SK-N-SH (cell line): ENCODE data around the gene C14orf93. TPM values are rescaled to one million over a fixed set of nuclear protein-coding genes. Genes with fewer than 3 reads are reported as not detected.

Source experiments
- CTCF ChIA-PET: fragments of 300-600, 350-600 bp; formaldehyde crosslinking; extraction: SDS; loops from one replicate; lab custom pipeline; 2021; lab: Yijun Ruan, JAX
- POLR2A ChIA-PET: fragments of 350-600 bp; sonication (Branson Sonifier 250); formaldehyde crosslinking; extraction: SDS; loops from one replicate; lab custom pipeline; 2020; ENCODE audit warnings: antibody characterized with exemption, inconsistent platforms; lab: Yijun Ruan, JAX
- DNase-seq: peaks from one replicate; pipeline ENCODE4 v3.0.0; 2012
- H2AFZ ChIP-seq: fragments of 200-600 bp; sonication (generic); 2 replicates; pipeline ENCODE4 v1.8.1; 2016; ENCODE audit warnings: antibody characterized with exemption, mild to moderate bottlenecking, low read depth
- H3F3A ChIP-seq: fragments of 200-600 bp; sonication (generic); replicated peaks from 2 replicates; pipeline ENCODE3; 2016; ENCODE audit warnings: antibody characterized with exemption, mild to moderate bottlenecking; ENCODE audit not compliant: insufficient read depth
- H3K27ac ChIP-seq, 2 experiments: fragments of 200-500 bp in 1 of 2; fragments of 200-600 bp in 1 of 2; sonication (Bioruptor generic) in 1 of 2; sonication (generic), shearing (Covaris generic) in 1 of 2; 2 replicates each; pipeline versions ENCODE4 v1.5.1 to v1.6.1; 2014 to 2016; ENCODE audit warnings: low read depth in 2 of 2, inconsistent platforms in 1 of 2, low read length in 1 of 2, mild to moderate bottlenecking in 1 of 2, mixed read lengths in 1 of 2
- H3K27me3 ChIP-seq: fragments of 200-600 bp; sonication (generic), shearing (Covaris generic); 2 replicates; pipeline ENCODE4 v1.6.1; 2016; ENCODE audit warnings: mixed run types; ENCODE audit not compliant: insufficient read depth
- H3K36me3 ChIP-seq, 2 experiments: fragments of 200-500 bp in 1 of 2; fragments of 200-600 bp in 1 of 2; sonication (Bioruptor generic) in 1 of 2; sonication (generic) in 1 of 2; replicated peaks in 1 of 2; 2 replicates each; pipeline versions ENCODE3 to v1.5.1; 2014 to 2016; ENCODE audit warnings: low read length in 1 of 2, mild to moderate bottlenecking in 1 of 2; ENCODE audit not compliant: insufficient read depth in 2 of 2, control insufficient read depth in 1 of 2
- H3K4me1 ChIP-seq, 2 experiments: fragments of 200-500 bp in 1 of 2; fragments of 200-600 bp in 1 of 2; sonication (Bioruptor generic) in 1 of 2; sonication (generic), shearing (Covaris generic) in 1 of 2; 2 replicates each; pipeline versions ENCODE4 v1.5.1 to v1.6.1; 2014 to 2016; ENCODE audit warnings: low read depth in 1 of 2, low read length in 1 of 2, mixed run types in 1 of 2; ENCODE audit not compliant: insufficient read depth in 2 of 2, control insufficient read depth in 1 of 2
- H3K4me2 ChIP-seq: fragments of 200-600 bp; sonication (generic), shearing (Covaris generic); 2 replicates; pipeline ENCODE4 v1.6.1; 2017; ENCODE audit warnings: mixed run types
- H3K4me3 ChIP-seq, 2 experiments: fragments of 200-500 bp in 1 of 2; fragments of 200-600 bp in 1 of 2; sonication (Bioruptor generic) in 1 of 2; sonication (generic), shearing (Covaris generic) in 1 of 2; 2 replicates each; pipeline versions ENCODE4 v1.5.1 to v1.8.1; 2014 to 2016; ENCODE audit warnings: low read depth in 2 of 2, inconsistent platforms in 1 of 2, low read length in 1 of 2, mild to moderate bottlenecking in 1 of 2, mixed read lengths in 1 of 2, moderate library complexity in 1 of 2
- H3K79me2 ChIP-seq: fragments of 200-600 bp; sonication (generic); 2 replicates; pipeline ENCODE4 v1.8.1; 2017; ENCODE audit warnings: mild to moderate bottlenecking; ENCODE audit not compliant: insufficient read depth
- H3K9ac ChIP-seq: fragments of 200-600 bp; sonication (generic); 2 replicates; pipeline ENCODE4 v1.6.1; 2017; ENCODE audit warnings: mixed run types
- H3K9me2 ChIP-seq: fragments of 200-600 bp; sonication (generic); 2 replicates; pipeline ENCODE4 v1.6.1; 2017; ENCODE audit warnings: mixed run types
- H3K9me3 ChIP-seq: fragments of 200-600 bp; sonication (generic); 2 replicates; pipeline ENCODE4 v1.6.1; 2017; ENCODE audit warnings: mixed run types, mild to moderate bottlenecking, moderate library complexity
- H4K20me1 ChIP-seq: fragments of 200-600 bp; sonication (generic); 2 replicates; pipeline ENCODE4 v1.6.1; 2017; ENCODE audit warnings: mild to moderate bottlenecking, mixed run types; ENCODE audit not compliant: insufficient read depth
- CHD2 ChIP-seq: fragments of 150-350 bp; IDR thresholded peaks from 2 replicates; pipeline ENCODE4 v1.6.1; 2018; ENCODE audit warnings: low read length; ENCODE audit not compliant: partially characterized antibody
- CTCF ChIP-seq: fragments of 200-600 bp; sonication (generic); IDR thresholded peaks from 2 replicates; pipeline ENCODE4 v1.6.1; 2017; ENCODE audit warnings: antibody characterized with exemption, mild to moderate bottlenecking, moderate library complexity
- ELF1 ChIP-seq: IDR thresholded peaks from 2 replicates; pipeline ENCODE4 v1.4.0; 2012
- EP300 ChIP-seq, 2 experiments: IDR thresholded peaks; 2 replicates each; pipeline versions ENCODE4 v1.4.0 to v1.6.1; 2012; ENCODE audit warnings: borderline replicate concordance in 1 of 2, low read depth in 1 of 2, low read length in 1 of 2
- FOSL2 ChIP-seq: IDR thresholded peaks from 2 replicates; pipeline ENCODE4 v1.4.0; 2012; ENCODE audit warnings: low read depth, mild to moderate bottlenecking, moderate library complexity, borderline replicate concordance
- FOXM1 ChIP-seq: IDR thresholded peaks from 2 replicates; pipeline ENCODE4 v1.4.0; 2012; ENCODE audit warnings: low read depth, mild to moderate bottlenecking
- GATA2 ChIP-seq: sonication (generic); formaldehyde crosslinking; IDR thresholded peaks from 2 replicates; pipeline ENCODE4 v1.5.0; 2020; ENCODE audit warnings: mild to moderate bottlenecking, missing genetic modification reagents
- IRF3 ChIP-seq: fragments of 150-350 bp; IDR thresholded peaks from 2 replicates; pipeline ENCODE4 v1.6.1; 2016; ENCODE audit warnings: mild to moderate bottlenecking, low read depth, low read length
- JUND ChIP-seq: IDR thresholded peaks from 2 replicates; pipeline ENCODE4 v1.4.0; 2012
- MAX ChIP-seq: IDR thresholded peaks from 2 replicates; pipeline ENCODE4 v1.4.0; 2012; ENCODE audit warnings: low read depth
- MEF2A ChIP-seq: IDR thresholded peaks from 2 replicates; pipeline ENCODE4 v1.4.0; 2012; ENCODE audit warnings: low read depth, borderline replicate concordance
- MXI1 ChIP-seq: IDR thresholded peaks from 2 replicates; pipeline ENCODE4 v1.6.1; 2012; ENCODE audit warnings: mild to moderate bottlenecking, low read depth, low read length, improper control_type of control experiment
- PBX3 ChIP-seq: IDR thresholded peaks from 2 replicates; pipeline ENCODE4; 2012
- RFX5 ChIP-seq: IDR thresholded peaks from 2 replicates; pipeline ENCODE4 v1.6.1; 2012; ENCODE audit warnings: mild to moderate bottlenecking, improper control_type of control experiment, low read length
- SMC3 ChIP-seq: IDR thresholded peaks from 2 replicates; pipeline ENCODE4 v1.6.1; 2012; ENCODE audit warnings: low read depth, low read length, improper control_type of control experiment
- TAF1 ChIP-seq: IDR thresholded peaks from 2 replicates; pipeline ENCODE4 v1.6.1; 2012; ENCODE audit warnings: low read depth, mild to moderate bottlenecking, low read length, moderate library complexity, borderline replicate concordance
- USF2 ChIP-seq: fragments of 150-350 bp; IDR thresholded peaks from 2 replicates; pipeline ENCODE4 v1.6.1; 2017; ENCODE audit warnings: antibody characterized with exemption, low read length, low read depth, borderline replicate concordance
- YY1 ChIP-seq: IDR thresholded peaks from 2 replicates; pipeline ENCODE4 v1.4.0; 2012; ENCODE audit warnings: low read depth, mild to moderate bottlenecking
- WGBS: methylation state at CpG from one replicate; pipeline ENCODE4 v1.1.6; 2017; ENCODE audit warnings: low lambda C conversion rate; 5-methylcytosine and 5-hydroxymethylcytosine counted together
- polyA plus RNA-seq, 3 experiments: library from polyadenylated mRNA; depleted of rRNA; stranded (reverse); fragments of >200 nt; gene quantifications; 2 replicates each; pipeline ENCODE4 v1.2.3, GENCODE V29; 2012

Gene C14orf93
- polyA plus RNA-seq, 1 of the 3 experiments (the other 2 are of a cell fraction) = 9.1 TPM

- peak overlapping the region; percentile 94 to 96 for H3K27ac ChIP-seq
- H3K4me1 ChIP-seq = peaks cover 9 to 16% of the 10 kb centered on the region in 2 experiments; a peak in 3 of 4 replicates
- no peaks in the 10 kb centered on the region for H3K9me2 ChIP-seq
- TF ChIP-seq PBX3 (no peak), EP300 (IDR thresholded peaks at IDR 0.05; ENCODE audit: borderline replicate concordance in 1 of 2, low read depth in 1 of 2, low read length in 1 of 2) (0 out of 4 replicates have a peak, but pooled peaks of 1 of the 2 experiments have one; percentile 20)
- WGBS = 73% methylated on average over 14 of the region's 14 CpGs
- H3K4me3 ChIP-seq = peak overlapping the region in 1 of 2 experiments; percentile 72; a peak in 2 of 4 replicates
- H3K36me3 ChIP-seq = peaks cover 14 to 30% of the 10 kb centered on the region in 2 experiments
- no peaks in the 10 kb centered on the region for H3K9me3 ChIP-seq
- ChIA-PET POLR2A (interaction anchor here (1.0 to 1.2 kb wide), 3 partner anchors 18 to 28 kb away, joined by 3 read pairs; no protein-coding TSS in a partner anchor), CTCF (interaction anchor here (0.6 to 2.1 kb wide), 6 partner anchors 20 to 69 kb away, joined by 3 to 7 read pairs (median 5); no protein-coding TSS in a partner anchor)
- H3K79me2 ChIP-seq = peaks cover 40% of the 10 kb centered on the region
- H2AFZ ChIP-seq = peak overlapping the region; percentile 80
- H3K9ac ChIP-seq = no peak overlapping the region; the same call in 1 of the 2 replicates
- peak overlapping the region; percentile 91; the same call in 1 of the 2 replicates for H3K4me2 ChIP-seq
- H3K27me3 ChIP-seq = no peaks in the 10 kb centered on the region
- H4K20me1 ChIP-seq = no peaks in the 10 kb centered on the region
- DNase-seq = no peak
- H3F3A ChIP-seq = peaks cover 4% of the 10 kb centered on the region
Measured at GRCh38 chr14:23035303-23036144, 25.6 kb upstream of the C14orf93 start.

GRCh38 chr14:23034498-23035302, 24.8 kb upstream of the C14orf93 start, which contains the start of gene PSMB5:
PSMB5 (minus strand) TSS chr14:23034900; CDS start chr14:23034881, 19 bp downstream.
- ChIA-PET CTCF (interaction anchor here (0.6 to 2.1 kb wide), 10 partner anchors 13 to 68 kb away, joined by 3 to 8 read pairs (median 5); no protein-coding TSS in a partner anchor), POLR2A (interaction anchor here (1.0 to 1.2 kb wide), 3 partner anchors 17 to 28 kb away, joined by 3 read pairs; no protein-coding TSS in a partner anchor)
- Histone ChIP-seq H3K79me2 (peaks cover 46% of the 10 kb centered on the region), H3K9me3 (no peaks in the 10 kb centered on the region), H3K9ac (peak within 1 kb of the TSS; percentile 99), H2AFZ (peak within 1 kb of the TSS; percentile 80), H4K20me1 (no peaks in the 10 kb centered on the region), H3K36me3 (peaks cover 14 to 30% of the 10 kb centered on the region in 2 experiments), H3K4me2 (peak within 1 kb of the TSS; percentile 91), H3F3A (no peaks in the 10 kb centered on the region), H3K4me3 (peak within 1 kb of the TSS; percentile 72 to 94), H3K27ac (peak within 1 kb of the TSS; percentile 94 to 96), H3K27me3 (no peaks in the 10 kb centered on the region), H3K4me1 (peaks cover 9 to 16% of the 10 kb centered on the region in 2 experiments; a peak in 3 of 4 replicates), H3K9me2 (no peaks in the 10 kb centered on the region)
- DNase-seq = peak; percentile 90
- WGBS = 3% methylated on average over 16 of the region's 36 CpGs
- TF ChIP-seq YY1 (peak; percentile 99), IRF3 (no peak), EP300 (IDR thresholded peaks at IDR 0.05; ENCODE audit: borderline replicate concordance in 1 of 2, low read depth in 1 of 2, low read length in 1 of 2) (no peak), USF2 (no peak), RFX5 (peak; percentile 52), CHD2 (peak; percentile 39), CTCF (no peak), JUND (no peak), SMC3 (0 out of 2 replicates have a peak, but pooled peaks have one; percentile 10), ELF1 (peak; percentile 75), MEF2A (no peak), MXI1 (0 out of 2 replicates have a peak, but pooled peaks have one; percentile 0), FOXM1 (no peak), FOSL2 (no peak), MAX (no peak), GATA2 (CRISPR knock-in tag) (no peak), TAF1 (peak; percentile 86)
